ENCODE data around the gene IYD. TPM values are rescaled to one million over a fixed set of nuclear protein-coding genes. Genes with fewer than 3 reads are reported as not detected.

Gene IYD
- total RNA-seq, 2 experiments from 2014 or later, result not detected

GRCh38 chr6:150370112-150370511 is 1.3 kb downstream of the IYD start:
- Histone ChIP-seq H3K4me1 (ENCODE audit: insufficient read depth, low read length, poor library complexity, severe bottlenecking) (no peaks in the 10 kb centered on the region), H3K36me3 (ENCODE audit: insufficient read depth, low read length) (no peaks in the 10 kb centered on the region), H2AFZ (ENCODE audit: low read length) (no peak overlapping the region), H3K9me2 (ENCODE audit: insufficient read depth, low read length) (no peaks in the 10 kb centered on the region), H3K79me2 (ENCODE audit: insufficient read depth, low read depth, low read length) (no peaks in the 10 kb centered on the region), H3K9me3 (ENCODE audit: low read length) (no peaks in the 10 kb centered on the region), H3K4me3 (ENCODE audit: low read depth, low read length, poor library complexity, severe bottlenecking) (no peak overlapping the region), H4K20me1 (ENCODE audit: insufficient read depth, low read length) (no peaks in the 10 kb centered on the region), H3K27ac (ENCODE audit: low read depth, low read length, poor library complexity, severe bottlenecking) (no peak overlapping the region), H3K4me2 (ENCODE audit: low read length) (no peak overlapping the region)
- no TSS peak for BruUV-seq (replicated peaks)
- TF ChIP-seq CTCF (conservative IDR thresholded peaks at IDR 0.05; ENCODE audit: low read length) (no peak), EZH2phosphoT487 (IDR thresholded peaks at IDR 0.05; ENCODE audit: borderline replicate concordance, low read depth, low read length) (no peak)
- intact Hi-C loops (cut with micrococcal nuclease; ENCODE audit: unreplicated experiment), result no loop called here
- ChIA-PET POLR2A (interaction anchor here (0.5 to 1.4 kb wide), 4 partner anchors 8 to 358 kb away, joined by 3 to 4 read pairs (median 4); no protein-coding TSS in a partner anchor), CTCF (ENCODE audit: unreplicated experiment) (no interaction called here)
- no peak for DNase-seq (ENCODE audit: low spot score)

- no peak overlapping the region for H3K27ac ChIP-seq (ENCODE audit: low read depth, low read length, poor library complexity, severe bottlenecking)
- BruUV-seq (replicated peaks), result no TSS peak
- POLR2A ChIA-PET, result interaction anchor here (1.3 to 1.4 kb wide), 2 partner anchors 9 to 14 kb away, joined by 4 read pairs; no protein-coding TSS in a partner anchor
Measured at GRCh38 chr6:150371356-150371755, 2.5 kb downstream of the IYD start.

More at GRCh38 chr6:150371356-150371755, 2.5 kb downstream of the IYD start:
- no peak for DNase-seq (ENCODE audit: low spot score)
- Histone ChIP-seq H3K9me2 (ENCODE audit: insufficient read depth, low read length) (no peaks in the 10 kb centered on the region), H3K4me2 (ENCODE audit: low read length) (no peak overlapping the region), H3K4me3 (ENCODE audit: low read depth, low read length, poor library complexity, severe bottlenecking) (no peak overlapping the region), H3K79me2 (ENCODE audit: insufficient read depth, low read depth, low read length) (no peaks in the 10 kb centered on the region), H2AFZ (ENCODE audit: low read length) (no peak overlapping the region), H3K9me3 (ENCODE audit: low read length) (no peaks in the 10 kb centered on the region), H3K4me1 (ENCODE audit: insufficient read depth, low read length, poor library complexity, severe bottlenecking) (no peaks in the 10 kb centered on the region), H4K20me1 (ENCODE audit: insufficient read depth, low read length) (no peaks in the 10 kb centered on the region), H3K36me3 (ENCODE audit: insufficient read depth, low read length) (no peaks in the 10 kb centered on the region)
- intact Hi-C loops (cut with micrococcal nuclease; ENCODE audit: unreplicated experiment), result no loop called here
- TF ChIP-seq EZH2phosphoT487 (IDR thresholded peaks at IDR 0.05; ENCODE audit: borderline replicate concordance, low read depth, low read length) (no peak), CTCF (conservative IDR thresholded peaks at IDR 0.05; ENCODE audit: low read length) (no peak)
- CTCF ChIA-PET (ENCODE audit: unreplicated experiment), result no interaction called here

All from OCI-LY7 (cell line).